OCI-LY3 (cell line): Measurements from ENCODE around the gene TCL1B.

Experiments
- H2AFZ ChIP-seq: fragments of 200-600, 300-600 bp; shearing (Covaris generic); 2 replicates; pipeline ENCODE4 v1.6.0; 2014; ENCODE audit warnings: antibody characterized with exemption, low read depth, low read length
- H3K27ac ChIP-seq: fragments of 200-600, 300-600 bp; sonication (generic); 2 replicates; pipeline ENCODE4 v1.5.1; 2014; ENCODE audit warnings: mild to moderate bottlenecking, low read length, moderate library complexity, mixed read lengths
- H3K27me3 ChIP-seq: fragments of 200-600, 300-600 bp; sonication (generic); 2 replicates; pipeline ENCODE4 v1.6.1; 2014; ENCODE audit warnings: low read depth, low read length, mixed read lengths
- H3K36me3 ChIP-seq: fragments of 200-600, 300-600 bp; sonication (generic); replicated peaks from 2 replicates; pipeline ENCODE3; 2014; ENCODE audit warnings: low read depth, low read length, mixed read lengths
- H3K4me1 ChIP-seq: fragments of 300-600, 200-600 bp; sonication (generic); 2 replicates; pipeline ENCODE4 v1.6.1; 2014; ENCODE audit warnings: low read length, mixed read lengths
- H3K4me2 ChIP-seq: fragments of 200-600, 300-600 bp; sonication (generic); 2 replicates; pipeline ENCODE4 v1.6.1; 2014; ENCODE audit warnings: low read length, mixed read lengths
- H3K4me3 ChIP-seq: fragments of 300-600, 200-600 bp; sonication (generic); 2 replicates; pipeline ENCODE4 v1.5.1; 2014; ENCODE audit warnings: antibody characterized with exemption, mild to moderate bottlenecking, low read length, moderate library complexity
- H3K79me2 ChIP-seq: fragments of 300-600, 200-600 bp; shearing (Covaris generic); 2 replicates; pipeline ENCODE4 v1.6.1; 2014; ENCODE audit warnings: mild to moderate bottlenecking, low read length, mixed read lengths
- H3K9ac ChIP-seq: fragments of 300-600, 200-600 bp; shearing (Covaris generic); 2 replicates; pipeline ENCODE4 v1.6.0; 2014; ENCODE audit warnings: mild to moderate bottlenecking, low read length, moderate library complexity
- H3K9me3 ChIP-seq: fragments of 200-600, 300-600 bp; shearing (Covaris generic); 2 replicates; pipeline ENCODE4 v1.6.1; 2014; ENCODE audit warnings: low read length, mixed read lengths; ENCODE audit not compliant: insufficient read depth
- H4K20me1 ChIP-seq: fragments of 200-600, 300-600 bp; sonication (generic); 2 replicates; pipeline ENCODE4 v1.6.1; 2016; ENCODE audit warnings: low read length, mixed read lengths; ENCODE audit not compliant: insufficient read depth
- CTCF ChIP-seq: fragments of 200-600, 300-600 bp; sonication (generic); IDR thresholded peaks from 2 replicates; pipeline ENCODE4 v1.5.1; 2014; ENCODE audit warnings: antibody characterized with exemption, low read length, low read depth
- EZH2phosphoT487 ChIP-seq: fragments of 200-600 bp; shearing (Covaris generic); IDR thresholded peaks from 2 replicates; pipeline ENCODE4 v1.6.1; 2018; ENCODE audit warnings: antibody characterized with exemption, mixed run types, low read depth

Gene TCL1B

GRCh38 chr14:95713596-95714371, 27.6 kb downstream of the TCL1B start, which contains the start of gene TCL1A:
Gene TCL1A (minus strand): TSS chr14:95714125. CDS start chr14:95714066, 59 bp downstream.
- Histone ChIP-seq H3K4me3 (peak within 1 kb of the TSS; percentile 79), H3K4me1 (peaks cover 34% of the 10 kb centered on the region), H3K27ac (peak within 1 kb of the TSS; percentile 24; the same call in 1 of the 2 replicates), H2AFZ (peak within 1 kb of the TSS; percentile 52; the same call in 1 of the 2 replicates), H3K9ac (peak within 1 kb of the TSS; percentile 73), H3K4me2 (peak within 1 kb of the TSS; percentile 67), H3K27me3 (no peaks in the 10 kb centered on the region), H3K79me2 (peaks cover 24% of the 10 kb centered on the region), H4K20me1 (no peaks in the 10 kb centered on the region), H3K36me3 (peaks cover 17% of the 10 kb centered on the region), H3K9me3 (no peaks in the 10 kb centered on the region)
- TF ChIP-seq CTCF (peak; percentile 63), EZH2phosphoT487 (no peak)

GRCh38 chr14:95722525-95723190, 36.4 kb downstream of the TCL1B start:
- Histone ChIP-seq H3K9ac (no peak overlapping the region), H2AFZ (no peak overlapping the region), H3K27me3 (no peaks in the 10 kb centered on the region), H3K27ac (no peak overlapping the region), H3K4me1 (peaks cover 21% of the 10 kb centered on the region), H4K20me1 (no peaks in the 10 kb centered on the region), H3K79me2 (no peaks in the 10 kb centered on the region), H3K36me3 (peaks cover 6% of the 10 kb centered on the region), H3K4me3 (no peak overlapping the region), H3K4me2 (no peak overlapping the region), H3K9me3 (peaks cover 6% of the 10 kb centered on the region)
- no peak for TF ChIP-seq EZH2phosphoT487
- TF ChIP-seq CTCF = no peak

- TF ChIP-seq CTCF = peak; percentile 33
- TF ChIP-seq EZH2phosphoT487 = no peak
- Histone ChIP-seq H3K9ac (no peak overlapping the region), H3K79me2 (no peaks in the 10 kb centered on the region), H3K4me3 (no peak overlapping the region), H3K4me2 (peak overlapping the region; percentile 34), H3K4me1 (peaks cover 38% of the 10 kb centered on the region), H3K27ac (no peak overlapping the region), H3K36me3 (peaks cover 6% of the 10 kb centered on the region), H3K27me3 (no peaks in the 10 kb centered on the region), H3K9me3 (peaks cover 6% of the 10 kb centered on the region), H2AFZ (no peak overlapping the region), H4K20me1 (no peaks in the 10 kb centered on the region)
These were observed 39.6 kb downstream of the TCL1B start for GRCh38 chr14:95725685-95726336.
